LNCaP clone FGC (cell line): Measurements from ENCODE around the gene APBB1.
A peak's percentile ranks its signal among the peaks of the same experiment; 100 is the strongest.

Source experiments
- DNase-seq: peaks from one replicate; pipeline ENCODE4 v3.0.0-alpha.2; 2011; ENCODE audit warnings: low read depth
- H3K4me3 ChIP-seq: 2 replicates; pipeline ENCODE4 v1.5.1; 2011; ENCODE audit warnings: mild to moderate bottlenecking, low read depth, low read length, control low read depth
- TF ChIP-seq, protein P1 (sequence below): IDR thresholded peaks from 2 replicates; pipeline ENCODE4 v1.5.1; 2012; ENCODE audit warnings: mild to moderate bottlenecking; ENCODE audit not compliant: control insufficient read depth, insufficient read depth; ENCODE audit errors: extremely low read depth

Gene APBB1

DNA sequence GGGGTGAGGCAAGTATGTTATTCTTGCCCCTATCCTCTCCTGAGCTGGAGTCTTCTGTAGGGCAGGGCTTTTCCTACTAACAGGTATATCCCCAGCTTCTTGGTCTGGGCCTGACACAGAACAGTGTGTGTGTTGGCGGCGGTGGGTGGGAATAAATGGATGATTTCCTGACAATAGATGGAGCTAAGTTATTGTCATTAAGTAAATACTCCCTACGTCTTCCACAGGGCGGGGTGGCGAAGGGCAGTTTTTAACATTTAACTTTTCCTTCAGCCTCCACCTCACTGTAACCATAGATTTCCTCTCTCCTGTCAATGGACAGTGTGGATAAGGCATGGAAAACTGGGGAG, 40.3 kb downstream of the APBB1 start:
- H3K4me3 ChIP-seq = no peak overlapping the region
- DNase-seq = no peak
- TF ChIP-seq, protein P1, sequence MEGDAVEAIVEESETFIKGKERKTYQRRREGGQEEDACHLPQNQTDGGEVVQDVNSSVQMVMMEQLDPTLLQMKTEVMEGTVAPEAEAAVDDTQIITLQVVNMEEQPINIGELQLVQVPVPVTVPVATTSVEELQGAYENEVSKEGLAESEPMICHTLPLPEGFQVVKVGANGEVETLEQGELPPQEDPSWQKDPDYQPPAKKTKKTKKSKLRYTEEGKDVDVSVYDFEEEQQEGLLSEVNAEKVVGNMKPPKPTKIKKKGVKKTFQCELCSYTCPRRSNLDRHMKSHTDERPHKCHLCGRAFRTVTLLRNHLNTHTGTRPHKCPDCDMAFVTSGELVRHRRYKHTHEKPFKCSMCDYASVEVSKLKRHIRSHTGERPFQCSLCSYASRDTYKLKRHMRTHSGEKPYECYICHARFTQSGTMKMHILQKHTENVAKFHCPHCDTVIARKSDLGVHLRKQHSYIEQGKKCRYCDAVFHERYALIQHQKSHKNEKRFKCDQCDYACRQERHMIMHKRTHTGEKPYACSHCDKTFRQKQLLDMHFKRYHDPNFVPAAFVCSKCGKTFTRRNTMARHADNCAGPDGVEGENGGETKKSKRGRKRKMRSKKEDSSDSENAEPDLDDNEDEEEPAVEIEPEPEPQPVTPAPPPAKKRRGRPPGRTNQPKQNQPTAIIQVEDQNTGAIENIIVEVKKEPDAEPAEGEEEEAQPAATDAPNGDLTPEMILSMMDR = no peak

DNA sequence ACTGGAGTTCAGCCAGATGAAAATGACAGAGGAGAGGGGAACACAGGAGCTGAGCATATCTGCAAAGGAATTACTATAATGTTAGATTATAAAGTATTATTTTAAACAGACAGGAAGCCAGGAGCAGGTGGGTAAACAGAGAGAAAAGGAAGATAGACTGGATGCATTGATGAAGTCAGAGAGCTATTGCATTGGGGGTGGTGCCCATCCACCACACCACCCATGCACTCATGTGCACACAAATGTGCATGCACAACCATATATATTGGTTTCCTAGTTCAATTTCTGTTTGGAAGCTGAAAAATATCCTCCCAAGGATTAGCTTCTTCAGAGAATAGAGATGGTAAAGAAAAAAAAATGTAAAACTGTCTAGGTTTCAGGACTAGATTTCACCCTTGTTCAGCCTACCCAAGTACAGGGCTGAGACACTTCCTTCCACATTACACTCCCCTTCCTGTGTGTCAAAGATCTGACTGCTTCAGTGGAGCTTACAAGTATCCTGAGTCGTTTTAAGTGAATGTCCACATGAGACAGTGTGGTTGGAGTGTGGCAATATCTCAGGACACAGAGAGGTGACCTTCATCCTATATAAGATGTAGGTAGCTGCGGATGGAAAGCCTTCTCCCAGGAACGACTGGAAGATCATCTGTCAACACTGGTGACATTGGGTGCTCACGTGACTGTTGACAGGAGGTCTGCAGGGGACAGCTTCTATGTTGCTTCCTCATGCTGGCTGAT, 40.8 kb downstream of the APBB1 start:
- DNase-seq = no peak
- no peak overlapping the region for H3K4me3 ChIP-seq
- TF ChIP-seq, protein P1 = no peak

DNA sequence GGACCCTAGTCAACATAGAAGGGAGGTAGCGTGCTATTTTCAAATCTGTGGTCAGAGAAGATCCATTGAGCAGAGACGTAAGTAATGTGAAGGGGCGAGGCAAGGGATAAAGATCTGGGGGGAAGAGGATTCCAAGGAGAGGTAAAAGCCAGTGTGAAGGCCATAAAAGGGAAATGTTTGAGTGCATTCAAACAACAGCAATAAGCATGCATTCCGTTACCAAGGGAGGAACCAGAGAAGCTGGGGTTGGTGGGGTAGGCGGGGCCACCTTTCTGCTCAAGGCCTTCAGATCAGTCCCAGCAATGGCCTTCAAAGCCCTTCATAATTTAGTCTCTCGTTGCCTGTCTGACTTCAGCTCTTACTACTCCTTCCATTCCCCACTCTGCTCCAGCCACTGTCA, 47.1 kb downstream of the APBB1 start:
- TF ChIP-seq, protein P1 = no peak
- no peak overlapping the region for H3K4me3 ChIP-seq
- no peak for DNase-seq

DNA sequence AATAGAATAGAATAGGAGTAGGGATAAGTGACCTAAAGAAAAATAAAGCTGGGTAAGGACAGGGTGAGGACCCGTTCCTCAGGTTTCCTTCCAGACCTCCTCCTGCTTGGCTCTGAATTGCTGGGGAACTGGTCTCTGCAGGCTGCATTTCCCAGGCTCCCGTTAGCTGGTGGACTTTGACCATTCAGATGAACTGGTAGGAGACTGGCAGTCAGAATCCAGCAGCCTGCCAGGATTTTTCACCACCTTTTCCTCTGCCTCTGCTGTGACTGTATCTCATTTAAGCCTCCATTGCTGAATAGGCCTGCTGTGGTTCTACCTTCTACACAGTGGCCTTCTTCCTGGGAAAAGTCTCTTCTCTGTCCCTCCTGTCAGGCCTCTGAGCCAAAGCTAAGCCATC, 53.2 kb downstream of the APBB1 start:
- H3K4me3 ChIP-seq = no peak overlapping the region
- TF ChIP-seq, protein P1 = no peak
- DNase-seq = no peak

DNA sequence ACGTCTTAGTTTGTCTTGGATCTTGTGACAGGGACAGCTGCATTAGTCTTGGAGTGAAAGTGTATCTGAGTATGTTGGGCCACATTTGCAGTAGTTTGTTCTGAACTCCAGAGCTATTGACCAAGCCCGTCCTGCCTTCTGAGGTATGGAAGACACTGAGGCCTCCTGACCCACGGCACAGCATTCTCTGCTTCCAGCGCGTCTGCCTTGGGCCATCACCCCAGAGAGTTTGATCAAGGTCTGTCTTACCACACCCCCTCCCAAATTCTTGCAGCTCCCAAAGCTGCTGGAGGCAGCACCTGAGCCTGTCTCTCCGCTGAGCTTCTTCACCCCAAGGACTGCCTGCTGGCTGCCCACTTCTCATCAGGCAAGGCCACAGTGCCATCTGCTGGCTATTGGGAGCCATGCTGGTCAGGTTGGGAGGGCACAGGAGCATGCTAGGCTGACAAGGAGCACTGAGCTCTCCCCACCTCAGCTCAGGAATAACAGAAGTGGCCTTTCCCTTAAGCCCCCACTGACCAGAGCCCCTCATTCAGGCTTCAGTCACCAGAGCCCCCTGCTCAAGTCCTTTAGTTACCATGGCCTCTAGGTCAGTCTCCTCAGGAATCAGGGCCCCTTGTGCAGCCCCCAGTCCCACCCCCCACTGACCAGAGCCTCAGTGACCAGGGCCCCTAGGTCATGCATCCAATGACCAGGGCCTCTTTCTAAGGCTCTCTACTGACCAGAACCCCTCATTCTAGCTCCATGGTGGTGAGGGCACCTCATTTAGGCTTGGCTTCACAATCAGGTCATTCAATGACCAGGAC, 55.8 kb downstream of the APBB1 start:
- H3K4me3 ChIP-seq = no peak overlapping the region
- TF ChIP-seq, protein P1 = peak; percentile 100
- DNase-seq = peak; percentile 43

DNA sequence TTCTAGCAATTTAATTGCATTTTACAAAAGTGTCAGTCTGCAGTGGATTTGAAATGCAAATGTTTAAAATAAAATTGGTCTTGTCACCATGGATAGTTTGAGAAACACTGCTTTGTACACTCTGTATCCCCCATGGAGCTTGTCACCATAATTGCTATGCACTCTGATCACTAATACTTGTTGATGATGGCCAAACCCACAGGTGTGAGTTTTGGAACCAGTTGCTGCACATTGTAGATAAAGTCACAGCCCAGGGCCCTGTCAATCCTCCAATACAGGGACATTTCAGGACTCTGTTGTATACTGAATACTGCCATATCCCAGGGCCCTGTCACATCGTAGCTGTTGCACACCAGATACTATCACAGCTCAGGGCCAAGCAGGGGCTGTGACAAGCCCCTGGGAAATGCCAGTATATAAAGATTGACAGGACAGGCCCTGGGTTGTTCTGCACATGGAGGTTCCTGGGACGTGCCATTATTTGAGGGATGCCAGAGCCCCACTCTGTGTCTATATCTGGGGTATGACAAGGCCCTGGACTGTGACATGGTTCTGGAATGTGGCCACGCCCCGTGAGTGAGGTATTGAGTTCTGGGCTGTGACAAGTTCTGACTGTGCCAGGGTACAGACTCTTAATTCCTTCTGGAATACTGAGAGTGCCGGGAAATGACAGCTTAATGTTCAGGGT, 56.6 kb downstream of the APBB1 start:
- H3K4me3 ChIP-seq = no peak overlapping the region
- no peak for DNase-seq
- TF ChIP-seq, protein P1 = no peak
